Nephron progenitor cell (in vitro differentiated cells): Measurements from ENCODE around the gene ANXA1.

Experiments
- DNase-seq: peaks from one replicate; pipeline ENCODE4 v3.0.0; 2021
- H3K27ac Mint-ChIP-seq: 2 replicates; pipeline ENCODE4 v1.8.0; 2021; ENCODE audit warnings: mild to moderate bottlenecking, moderate library complexity, mixed read lengths
- H3K27me3 Mint-ChIP-seq: 2 replicates; pipeline ENCODE4 v1.8.0; 2021; ENCODE audit warnings: mild to moderate bottlenecking, low read depth, mixed read lengths; ENCODE audit not compliant: poor library complexity
- H3K36me3 Mint-ChIP-seq: 2 replicates; pipeline ENCODE4 v1.8.0; 2021; ENCODE audit warnings: low read depth, mixed read lengths
- H3K4me1 Mint-ChIP-seq: 2 replicates; pipeline ENCODE4 v1.8.0; 2021; ENCODE audit warnings: mixed read lengths
- H3K4me3 Mint-ChIP-seq: 2 replicates; pipeline ENCODE4 v1.8.0; 2021; ENCODE audit warnings: mild to moderate bottlenecking, moderate library complexity, mixed read lengths
- H3K9me3 Mint-ChIP-seq: 2 replicates; pipeline ENCODE4 v1.8.0; 2021; ENCODE audit warnings: mild to moderate bottlenecking, moderate library complexity, mixed read lengths
- TF ChIP-seq, protein P1 (sequence below): fragments of 200-600 bp; sonication (generic); IDR thresholded peaks from 2 replicates; pipeline ENCODE4 v1.5.0; 2021; ENCODE audit warnings: antibody characterized with exemption

Gene ANXA1

DNA sequence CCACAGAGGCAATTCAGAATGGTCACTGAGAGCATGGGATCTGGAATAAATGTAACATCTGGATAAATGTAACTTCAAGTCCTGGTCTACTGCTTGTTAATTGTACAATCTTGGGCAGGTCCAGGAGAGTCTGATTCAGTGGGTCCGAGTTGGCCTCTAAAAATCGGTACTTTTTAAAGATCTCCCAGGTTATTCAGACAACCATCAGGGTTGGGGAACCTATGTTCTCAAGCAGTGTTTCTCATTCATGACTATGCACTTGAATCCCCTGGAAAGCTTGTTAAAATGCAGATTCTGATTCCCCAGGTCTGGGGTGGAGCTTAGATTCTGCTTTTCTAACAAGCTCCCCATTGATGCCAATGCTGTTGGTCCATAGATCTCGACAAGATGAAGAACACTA lies 14.8 kb downstream of the ANXA1 start:
- no peak overlapping the region for H3K4me3 Mint-ChIP-seq
- H3K27ac Mint-ChIP-seq: no peak overlapping the region
- H3K9me3 Mint-ChIP-seq: no peaks in the 10 kb centered on the region
- H3K4me1 Mint-ChIP-seq: peaks cover 9% of the 10 kb centered on the region
- H3K36me3 Mint-ChIP-seq: no peaks in the 10 kb centered on the region
- H3K27me3 Mint-ChIP-seq: no peaks in the 10 kb centered on the region
- DNase-seq: no peak
- TF ChIP-seq, protein P1, sequence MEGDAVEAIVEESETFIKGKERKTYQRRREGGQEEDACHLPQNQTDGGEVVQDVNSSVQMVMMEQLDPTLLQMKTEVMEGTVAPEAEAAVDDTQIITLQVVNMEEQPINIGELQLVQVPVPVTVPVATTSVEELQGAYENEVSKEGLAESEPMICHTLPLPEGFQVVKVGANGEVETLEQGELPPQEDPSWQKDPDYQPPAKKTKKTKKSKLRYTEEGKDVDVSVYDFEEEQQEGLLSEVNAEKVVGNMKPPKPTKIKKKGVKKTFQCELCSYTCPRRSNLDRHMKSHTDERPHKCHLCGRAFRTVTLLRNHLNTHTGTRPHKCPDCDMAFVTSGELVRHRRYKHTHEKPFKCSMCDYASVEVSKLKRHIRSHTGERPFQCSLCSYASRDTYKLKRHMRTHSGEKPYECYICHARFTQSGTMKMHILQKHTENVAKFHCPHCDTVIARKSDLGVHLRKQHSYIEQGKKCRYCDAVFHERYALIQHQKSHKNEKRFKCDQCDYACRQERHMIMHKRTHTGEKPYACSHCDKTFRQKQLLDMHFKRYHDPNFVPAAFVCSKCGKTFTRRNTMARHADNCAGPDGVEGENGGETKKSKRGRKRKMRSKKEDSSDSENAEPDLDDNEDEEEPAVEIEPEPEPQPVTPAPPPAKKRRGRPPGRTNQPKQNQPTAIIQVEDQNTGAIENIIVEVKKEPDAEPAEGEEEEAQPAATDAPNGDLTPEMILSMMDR: no peak

DNA sequence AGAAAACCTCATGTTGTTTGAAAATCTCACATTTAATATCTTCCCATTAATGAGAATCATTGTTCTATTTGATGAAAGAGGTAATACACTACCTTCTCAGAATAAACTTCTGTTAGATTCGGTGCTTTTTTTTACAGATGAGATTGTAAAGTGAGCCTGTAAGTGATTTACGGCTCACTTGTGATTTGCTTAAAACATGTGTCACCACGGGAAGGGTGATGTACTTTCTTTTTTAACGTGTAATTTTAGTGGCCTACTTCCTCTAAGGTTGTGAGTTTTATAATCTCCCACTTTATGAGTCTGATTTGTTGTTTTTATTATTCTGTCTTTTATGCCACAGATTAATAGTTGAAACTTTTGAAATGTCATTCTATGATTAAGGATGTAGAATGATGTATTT lies 15.9 kb downstream of the ANXA1 start:
- H3K27me3 Mint-ChIP-seq: no peaks in the 10 kb centered on the region
- H3K36me3 Mint-ChIP-seq: no peaks in the 10 kb centered on the region
- no peaks in the 10 kb centered on the region for H3K9me3 Mint-ChIP-seq
- H3K4me3 Mint-ChIP-seq: no peak overlapping the region
- no peak for DNase-seq
- TF ChIP-seq, protein P1: no peak
- no peak overlapping the region for H3K27ac Mint-ChIP-seq
- H3K4me1 Mint-ChIP-seq: peaks cover 16% of the 10 kb centered on the region

DNA sequence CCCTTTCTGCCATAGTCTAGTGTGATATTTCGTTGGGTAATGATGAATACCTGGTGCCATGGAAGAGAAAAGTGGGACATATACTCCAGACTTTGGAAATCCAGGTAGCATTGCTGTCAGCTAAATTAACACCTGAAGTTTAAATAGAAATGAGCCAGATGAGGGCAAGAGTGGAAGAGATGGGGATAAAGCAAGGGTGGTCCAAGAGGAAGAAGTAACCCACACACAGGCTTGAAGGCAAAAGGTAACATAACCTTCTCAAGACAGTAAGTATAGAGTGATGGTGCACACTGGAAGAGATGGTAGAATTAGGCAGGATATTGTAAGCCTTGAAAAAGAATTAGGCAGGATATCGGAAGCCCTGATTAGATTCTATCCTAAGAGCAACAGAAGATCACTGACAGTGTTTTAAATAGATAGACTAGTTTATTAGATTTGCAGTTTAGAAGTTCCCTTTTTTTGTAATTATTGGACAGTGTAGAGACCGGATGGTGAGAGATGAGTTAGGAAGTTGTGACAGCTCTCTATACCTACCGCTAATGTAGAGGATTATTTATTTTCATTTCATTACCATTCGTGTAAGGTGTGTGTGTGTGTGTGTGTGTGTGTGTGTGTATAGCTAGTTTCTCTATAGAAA lies 16.8 kb downstream of the ANXA1 start:
- TF ChIP-seq, protein P1: no peak
- no peak overlapping the region for H3K27ac Mint-ChIP-seq
- peaks cover 12% of the 10 kb centered on the region for H3K4me1 Mint-ChIP-seq
- no peaks in the 10 kb centered on the region for H3K9me3 Mint-ChIP-seq
- no peak for DNase-seq
- H3K36me3 Mint-ChIP-seq: no peaks in the 10 kb centered on the region
- H3K27me3 Mint-ChIP-seq: no peaks in the 10 kb centered on the region
- H3K4me3 Mint-ChIP-seq: no peak overlapping the region

DNA sequence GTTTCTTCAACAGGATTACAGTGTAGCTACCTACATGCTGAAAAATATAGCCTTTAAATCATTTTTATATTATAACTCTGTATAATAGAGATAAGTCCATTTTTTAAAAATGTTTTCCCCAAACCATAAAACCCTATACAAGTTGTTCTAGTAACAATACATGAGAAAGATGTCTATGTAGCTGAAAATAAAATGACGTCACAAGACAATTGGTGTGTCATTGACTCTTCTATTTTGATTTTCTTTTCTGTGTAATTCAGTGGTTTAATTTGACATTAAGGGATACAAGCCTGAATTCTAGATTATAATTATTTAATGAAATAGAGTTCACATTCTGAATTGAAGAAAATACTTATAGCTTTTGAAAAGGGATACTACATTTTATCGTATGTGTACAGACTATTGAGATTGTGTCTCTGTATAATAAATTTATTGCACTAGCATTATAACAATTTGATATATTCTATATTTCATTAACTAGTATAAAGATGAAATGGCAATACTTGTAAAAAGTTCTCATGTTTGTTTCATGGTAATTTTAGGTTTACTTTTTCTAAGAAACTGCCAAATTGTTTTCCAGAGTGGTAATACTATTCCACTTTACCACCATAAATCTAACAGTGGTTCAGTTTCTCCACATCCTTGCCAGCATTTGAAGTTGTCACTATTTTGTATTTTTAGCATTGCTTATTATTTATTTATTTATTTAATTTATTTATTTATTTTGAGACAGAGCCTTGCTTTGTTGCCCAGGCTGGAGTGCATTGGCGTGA lies 18.7 kb downstream of the ANXA1 start:
- TF ChIP-seq, protein P1: no peak
- no peak overlapping the region for H3K27ac Mint-ChIP-seq
- no peak overlapping the region for H3K4me3 Mint-ChIP-seq
- H3K27me3 Mint-ChIP-seq: peaks cover 4% of the 10 kb centered on the region
- H3K9me3 Mint-ChIP-seq: no peaks in the 10 kb centered on the region
- no peaks in the 10 kb centered on the region for H3K36me3 Mint-ChIP-seq
- DNase-seq: no peak
- H3K4me1 Mint-ChIP-seq: peaks cover 10% of the 10 kb centered on the region

DNA sequence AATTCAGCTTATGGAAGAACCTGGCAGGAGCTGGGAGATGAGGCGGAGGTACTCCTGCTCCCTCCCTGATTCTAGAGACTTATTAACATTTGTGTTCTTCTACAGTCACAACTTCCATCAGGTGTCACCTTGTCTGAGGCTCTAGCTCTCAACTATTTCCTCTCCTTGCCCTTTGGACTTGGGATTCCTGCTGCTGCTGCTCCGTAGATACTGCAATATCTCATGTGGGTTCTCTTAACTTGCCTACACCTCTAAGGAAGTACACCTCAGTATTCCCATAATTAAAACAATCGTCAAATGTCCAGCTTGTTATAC lies 21.2 kb downstream of the ANXA1 start:
- Mint-ChIP-seq H3K36me3 (no peaks in the 10 kb centered on the region), H3K27me3 (peaks cover 8% of the 10 kb centered on the region)

More for the DNA sequence above, 21.2 kb downstream of the ANXA1 start:
- Mint-ChIP-seq H3K4me1 (peaks cover 10% of the 10 kb centered on the region), H3K27ac (peak overlapping the region; percentile 5), H3K4me3 (no peak overlapping the region), H3K9me3 (no peaks in the 10 kb centered on the region)
- TF ChIP-seq, protein P1: no peak
- DNase-seq: no peak
